Measurements from ENCODE around the gene FIBCD1. TPM values are rescaled to one million over a fixed set of nuclear protein-coding genes. Genes with fewer than 3 reads are reported as not detected.
"Not testable (repeated sequence)": the region's sequence is repeated elsewhere in the genome, so short reads cannot be mapped to it uniquely, and the experiment has no call there.

The FIBCD1 gene
- total and polyA plus RNA-seq, 11 donors: 0.24 to 3.9 (median 1.3) TPM; not detected in 2

- 87 to 97% (median 92%) methylated on average over 7 to 9 of the region's 9 CpGs for WGBS, 4 donors
- no peak for TF ChIP-seq POLR2A (IDR thresholded peaks at IDR 0.05)
- TF ChIP-seq CTCF (IDR thresholded peaks at IDR 0.05): no peak
- DNase-seq (no peak), ATAC-seq (no peak)
- Histone ChIP-seq H3K27me3 (peaks cover 0 to 6% (median 0%) of the 10 kb centered on the region in 9 donors), H3K4me3 (no peak overlapping the region), H3K4me1 (peaks cover 0 to 14% (median 0%) of the 10 kb centered on the region in 12 donors), H3K36me3 (no peaks in the 10 kb centered on the region), H3K9me3 (peaks cover 0 to 8% (median 0%) of the 10 kb centered on the region in 12 donors), H3K27ac (no peak overlapping the region)
- intact Hi-C loops (cut with DNase I): no loop called here
These were observed 20.8 kb upstream of the FIBCD1 start for GRCh38 chr9:130959809-130960334.

GRCh38 chr9:130958564-130958963, 19.5 kb upstream of the FIBCD1 start:
- WGBS, 4 donors: 81 to 97% (median 87%) methylated on average over 4 of the region's 4 CpGs
- H3K36me3 ChIP-seq; H3K27ac ChIP-seq; ATAC-seq; H3K4me3 ChIP-seq; H3K27me3 ChIP-seq; H3K9me3 ChIP-seq; intact Hi-C loops (cut with DNase I); DNase-seq: not testable (repeated sequence)
- H3K4me1 ChIP-seq: peaks cover 0 to 14% (median 0%) of the 10 kb centered on the region in 12 donors

- H3K27ac ChIP-seq: no peak overlapping the region
- H3K4me1 ChIP-seq: peaks cover 0 to 8% (median 0%) of the 10 kb centered on the region in 12 donors
- H3K9me3 ChIP-seq: no peaks in the 10 kb centered on the region
- 85 to 90% (median 87%) methylated on average over 9 to 11 of the region's 11 CpGs for WGBS, 4 donors
- DNase-seq (no peak), ATAC-seq (no peak)
- intact Hi-C loops (cut with DNase I): no loop called here
- TF ChIP-seq CTCF (IDR thresholded peaks at IDR 0.05) (no peak), POLR2A (IDR thresholded peaks at IDR 0.05) (no peak)
- H3K27me3 ChIP-seq: peaks cover 0 to 11% (median 0%) of the 10 kb centered on the region in 9 donors
- no peaks in the 10 kb centered on the region for H3K36me3 ChIP-seq
- H3K4me3 ChIP-seq: no peak overlapping the region
These were observed 18.6 kb upstream of the FIBCD1 start for GRCh38 chr9:130957451-130958203.

GRCh38 chr9:130956636-130957450, 17.8 kb upstream of the FIBCD1 start:
- Histone ChIP-seq H3K9me3 (no peaks in the 10 kb centered on the region), H3K36me3 (no peaks in the 10 kb centered on the region), H3K27ac (no peak overlapping the region), H3K4me3 (no peak overlapping the region), H3K27me3 (peaks cover 0 to 15% (median 0%) of the 10 kb centered on the region in 9 donors), H3K4me1 (peaks cover 0 to under 1% (median 0%) of the 10 kb centered on the region in 12 donors)
- WGBS, 4 donors: 70 to 74% (median 72%) methylated on average over 12 to 21 of the region's 21 CpGs
- intact Hi-C loops (cut with DNase I): no loop called here
- DNase-seq (no peak), ATAC-seq (no peak)
- TF ChIP-seq POLR2A (IDR thresholded peaks at IDR 0.05): no peak
- TF ChIP-seq CTCF (IDR thresholded peaks at IDR 0.05): no peak
